Loucy (cell line): ENCODE data around the gene ESCO1.

ENCODE experiments used
- H2AFZ ChIP-seq: fragments of 200-600 bp; sonication (generic); 2 replicates; pipeline ENCODE4 v1.6.0; 2016; ENCODE audit warnings: antibody characterized with exemption, mild to moderate bottlenecking, low read length, moderate library complexity
- H3F3A ChIP-seq: fragments of 200-600 bp; 2 replicates; pipeline ENCODE4 v1.6.0; 2016; ENCODE audit warnings: antibody characterized with exemption, low read depth, mild to moderate bottlenecking
- H3K27me3 ChIP-seq: fragments of 200-600 bp; sonication (generic); 2 replicates; pipeline ENCODE4 v1.6.1; 2014; ENCODE audit warnings: low read length, mild to moderate bottlenecking; ENCODE audit not compliant: insufficient read depth, poor library complexity, severe bottlenecking
- H3K36me3 ChIP-seq: fragments of 200-600 bp; sonication (generic); 2 replicates; pipeline ENCODE4 v1.6.1; 2016; ENCODE audit warnings: low read length; ENCODE audit not compliant: insufficient read depth
- H3K4me1 ChIP-seq: fragments of 200-600 bp; sonication (generic); 2 replicates; pipeline ENCODE4 v1.5.1; 2014; ENCODE audit warnings: low read length, mild to moderate bottlenecking; ENCODE audit not compliant: insufficient read depth, poor library complexity, severe bottlenecking
- H3K4me2 ChIP-seq: fragments of 200-600 bp; sonication (generic); 2 replicates; pipeline ENCODE4 v1.6.0; 2014; ENCODE audit warnings: antibody characterized with exemption, low read length, low read depth, mild to moderate bottlenecking; ENCODE audit not compliant: poor library complexity, severe bottlenecking
- H3K4me3 ChIP-seq: fragments of 200-600 bp; sonication (generic); 2 replicates; pipeline ENCODE4 v1.5.1; 2014; ENCODE audit warnings: low read length, mild to moderate bottlenecking, mixed read lengths; ENCODE audit not compliant: poor library complexity, severe bottlenecking
- H3K79me2 ChIP-seq: fragments of 200-600 bp; sonication (generic); 2 replicates; pipeline ENCODE4 v1.6.1; 2014; ENCODE audit warnings: low read length; ENCODE audit not compliant: insufficient read depth
- H3K9ac ChIP-seq: fragments of 200-600 bp; sonication (generic); 2 replicates; pipeline ENCODE4 v1.6.0; 2014; ENCODE audit warnings: mild to moderate bottlenecking, low read depth, low read length, moderate library complexity; ENCODE audit not compliant: poor library complexity, severe bottlenecking
- H3K9me2 ChIP-seq: fragments of 200-600 bp; sonication (generic); replicated peaks from 2 replicates; pipeline ENCODE4 v1.6.1; 2016; ENCODE audit warnings: low read depth, low read length, mixed read lengths
- H3K9me3 ChIP-seq: fragments of 200-600 bp; sonication (generic); 2 replicates; pipeline ENCODE4 v1.6.1; 2014; ENCODE audit warnings: mild to moderate bottlenecking, antibody characterized with exemption, low read length, low read depth; ENCODE audit not compliant: insufficient read depth
- H4K20me1 ChIP-seq: fragments of 200-600 bp; sonication (generic); 2 replicates; pipeline ENCODE4 v1.6.0; 2014; ENCODE audit warnings: antibody characterized with exemption, low read length, mild to moderate bottlenecking; ENCODE audit not compliant: insufficient read depth, poor library complexity, severe bottlenecking
- EZH2phosphoT487 ChIP-seq: fragments of 200-600 bp; IDR thresholded peaks from 2 replicates; pipeline ENCODE4 v1.6.1; 2018; ENCODE audit warnings: antibody characterized with exemption, mild to moderate bottlenecking, moderate library complexity, borderline replicate concordance
- TF ChIP-seq, protein P1 (sequence below): fragments of 200-600 bp; sonication (generic); conservative IDR thresholded peaks from 2 replicates; pipeline ENCODE4 v1.5.1; 2014; ENCODE audit warnings: mild to moderate bottlenecking, antibody characterized with exemption, low read length

ESCO1 gene

DNA sequence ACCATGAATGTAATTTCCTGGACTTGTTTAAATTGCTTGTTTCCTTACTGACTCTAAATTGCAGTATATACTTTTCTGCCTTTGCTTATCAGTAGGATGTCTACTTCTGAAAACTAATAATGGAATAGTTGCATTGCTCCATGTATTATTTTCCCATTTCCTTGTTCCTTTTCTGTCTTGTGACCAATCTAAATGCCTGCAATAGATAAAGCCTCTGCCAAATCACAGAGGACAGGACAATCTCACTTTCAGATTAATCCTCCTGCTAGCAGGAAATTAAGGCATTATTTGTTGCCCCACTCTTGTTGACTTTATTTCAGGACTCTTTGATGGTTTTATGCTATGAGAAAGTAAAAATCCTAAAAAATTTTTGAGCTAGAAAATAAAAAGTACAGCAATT, 4.7 kb upstream of the ESCO1 start:
- no peaks in the 10 kb centered on the region for H3K9me2 ChIP-seq
- H3K9ac ChIP-seq, result no peak overlapping the region
- H3K79me2 ChIP-seq, result no peaks in the 10 kb centered on the region
- no peaks in the 10 kb centered on the region for H3K27me3 ChIP-seq
- 0 out of 2 replicates have a peak, but pooled peaks cover 2% of the 10 kb centered on the region for H3F3A ChIP-seq
- peaks cover 11% of the 10 kb centered on the region for H3K4me1 ChIP-seq
- H2AFZ ChIP-seq, result peak overlapping the region; percentile 14; the same call in 1 of the 2 replicates
- H3K4me3 ChIP-seq, result no peak overlapping the region
- H3K36me3 ChIP-seq, result no peaks in the 10 kb centered on the region
- no peak overlapping the region for H3K4me2 ChIP-seq
- TF ChIP-seq EZH2phosphoT487, result no peak
- TF ChIP-seq, protein P1, sequence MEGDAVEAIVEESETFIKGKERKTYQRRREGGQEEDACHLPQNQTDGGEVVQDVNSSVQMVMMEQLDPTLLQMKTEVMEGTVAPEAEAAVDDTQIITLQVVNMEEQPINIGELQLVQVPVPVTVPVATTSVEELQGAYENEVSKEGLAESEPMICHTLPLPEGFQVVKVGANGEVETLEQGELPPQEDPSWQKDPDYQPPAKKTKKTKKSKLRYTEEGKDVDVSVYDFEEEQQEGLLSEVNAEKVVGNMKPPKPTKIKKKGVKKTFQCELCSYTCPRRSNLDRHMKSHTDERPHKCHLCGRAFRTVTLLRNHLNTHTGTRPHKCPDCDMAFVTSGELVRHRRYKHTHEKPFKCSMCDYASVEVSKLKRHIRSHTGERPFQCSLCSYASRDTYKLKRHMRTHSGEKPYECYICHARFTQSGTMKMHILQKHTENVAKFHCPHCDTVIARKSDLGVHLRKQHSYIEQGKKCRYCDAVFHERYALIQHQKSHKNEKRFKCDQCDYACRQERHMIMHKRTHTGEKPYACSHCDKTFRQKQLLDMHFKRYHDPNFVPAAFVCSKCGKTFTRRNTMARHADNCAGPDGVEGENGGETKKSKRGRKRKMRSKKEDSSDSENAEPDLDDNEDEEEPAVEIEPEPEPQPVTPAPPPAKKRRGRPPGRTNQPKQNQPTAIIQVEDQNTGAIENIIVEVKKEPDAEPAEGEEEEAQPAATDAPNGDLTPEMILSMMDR, result no peak
- no peaks in the 10 kb centered on the region for H4K20me1 ChIP-seq
- no peaks in the 10 kb centered on the region for H3K9me3 ChIP-seq

GRCh38 chr18:21604671-21605070, 4.2 kb upstream of the ESCO1 start:
- H3K79me2 ChIP-seq, result peaks cover 4% of the 10 kb centered on the region
- no peaks in the 10 kb centered on the region for H3K9me3 ChIP-seq
- TF ChIP-seq, protein P1, result no peak
- H3K27me3 ChIP-seq, result no peaks in the 10 kb centered on the region
- H4K20me1 ChIP-seq, result peaks cover 3% of the 10 kb centered on the region
- H3K4me3 ChIP-seq, result no peak overlapping the region
- H3K4me1 ChIP-seq, result peaks cover 11% of the 10 kb centered on the region
- H2AFZ ChIP-seq, result peak overlapping the region; percentile 14; the same call in 1 of the 2 replicates
- H3F3A ChIP-seq, result 0 out of 2 replicates have a peak, but pooled peaks cover 3% of the 10 kb centered on the region
- H3K4me2 ChIP-seq, result no peak overlapping the region
- H3K9me2 ChIP-seq, result no peaks in the 10 kb centered on the region
- H3K36me3 ChIP-seq, result no peaks in the 10 kb centered on the region
- no peak overlapping the region for H3K9ac ChIP-seq

DNA sequence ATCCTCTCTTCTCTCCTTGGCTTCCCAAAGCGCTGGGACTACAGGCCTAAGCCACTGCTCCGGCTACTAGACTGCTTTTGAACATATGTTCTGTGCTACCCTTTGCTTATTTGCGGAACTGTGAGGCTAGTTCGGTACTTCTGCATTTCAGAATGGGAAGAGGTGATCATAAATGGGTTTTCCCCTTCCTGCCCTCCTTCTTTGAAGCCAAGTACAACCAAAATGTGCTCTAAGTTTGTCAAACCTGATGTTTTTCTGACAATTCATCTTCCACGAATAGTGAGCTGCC, 1.7 kb upstream of the ESCO1 start:
- TF ChIP-seq, protein P1, result no peak
- TF ChIP-seq EZH2phosphoT487, result no peak
- Histone ChIP-seq H3F3A (0 out of 2 replicates have a peak, but pooled peaks cover 3% of the 10 kb centered on the region), H3K9me2 (no peaks in the 10 kb centered on the region), H2AFZ (no peak overlapping the region), H3K79me2 (peaks cover 27% of the 10 kb centered on the region), H3K9ac (no peak overlapping the region), H4K20me1 (peaks cover 25% of the 10 kb centered on the region), H3K36me3 (no peaks in the 10 kb centered on the region), H3K9me3 (no peaks in the 10 kb centered on the region), H3K4me2 (no peak overlapping the region), H3K27me3 (no peaks in the 10 kb centered on the region), H3K4me3 (no peak overlapping the region), H3K4me1 (peaks cover 26% of the 10 kb centered on the region)
